ENCODE results near the gene FAM78B.

Gene FAM78B

DNA sequence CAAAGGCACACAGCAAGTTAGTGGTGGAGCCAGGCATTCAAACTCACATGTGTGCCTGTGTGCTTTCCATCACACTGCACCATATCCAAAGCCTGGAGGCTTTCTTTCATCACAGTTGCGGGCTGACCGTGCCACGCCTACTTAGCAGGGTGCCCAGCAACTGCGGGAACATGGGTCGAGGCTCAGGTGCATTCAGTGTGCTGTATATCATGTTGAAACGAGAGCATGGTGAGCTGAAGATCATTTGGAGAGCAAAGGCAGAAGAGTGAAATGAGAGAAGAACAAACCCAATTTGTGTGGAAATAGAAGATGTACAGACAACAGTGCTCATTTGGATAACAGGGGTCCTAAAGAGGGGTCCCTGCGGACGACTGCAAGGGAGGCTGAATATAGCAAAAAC lies 46.5 kb downstream of the FAM78B start:
- no peak for DNase-seq (ENCODE audit: low read depth, low spot score)

DNA sequence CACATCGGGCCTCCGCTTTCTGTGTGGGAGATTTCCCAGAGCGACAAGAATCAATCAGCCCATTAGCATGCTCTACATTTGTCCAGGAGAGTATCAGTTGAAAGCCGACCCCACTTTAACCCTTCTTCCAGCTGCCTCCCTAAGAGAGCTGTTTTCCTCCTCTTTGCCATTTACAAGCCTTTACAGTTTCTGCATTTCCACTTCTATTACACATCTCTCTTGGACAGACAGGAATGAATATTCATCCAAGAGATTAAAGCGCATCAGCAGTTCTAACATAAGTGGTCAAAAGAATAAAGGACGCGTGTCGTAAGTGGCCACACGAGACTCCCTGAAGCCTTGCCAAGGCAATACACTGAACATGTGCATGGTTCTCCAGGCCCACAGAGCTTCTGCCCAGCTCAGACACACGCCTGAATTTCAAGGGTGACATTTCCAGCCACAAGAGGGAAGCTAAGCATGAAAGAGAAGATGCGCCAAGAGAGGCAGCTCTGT lies 47.3 kb downstream of the FAM78B start:
- DNase-seq (ENCODE audit: low read depth, low spot score) = no peak

DNA sequence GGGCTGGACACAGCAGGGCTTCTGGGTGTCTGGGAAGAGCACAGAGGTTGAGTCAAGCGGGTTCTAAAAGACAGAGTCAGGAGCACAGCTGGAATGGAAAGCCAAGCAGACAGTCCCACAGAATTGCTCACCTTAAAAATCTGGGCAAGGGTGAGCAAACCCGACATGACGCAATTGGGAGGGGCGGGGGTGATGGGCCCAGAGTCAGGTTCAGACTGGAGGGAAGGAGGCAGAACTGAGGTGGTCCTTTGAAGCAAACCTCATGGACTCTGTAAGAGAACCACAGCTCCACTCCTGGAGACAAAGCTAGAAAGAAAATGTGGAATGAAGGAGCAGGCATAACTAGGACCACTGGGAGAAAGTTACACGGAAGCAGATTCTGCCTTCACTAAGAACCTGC lies 49.0 kb downstream of the FAM78B start:
- DNase-seq (ENCODE audit: low read depth, low spot score) = no peak

DNA sequence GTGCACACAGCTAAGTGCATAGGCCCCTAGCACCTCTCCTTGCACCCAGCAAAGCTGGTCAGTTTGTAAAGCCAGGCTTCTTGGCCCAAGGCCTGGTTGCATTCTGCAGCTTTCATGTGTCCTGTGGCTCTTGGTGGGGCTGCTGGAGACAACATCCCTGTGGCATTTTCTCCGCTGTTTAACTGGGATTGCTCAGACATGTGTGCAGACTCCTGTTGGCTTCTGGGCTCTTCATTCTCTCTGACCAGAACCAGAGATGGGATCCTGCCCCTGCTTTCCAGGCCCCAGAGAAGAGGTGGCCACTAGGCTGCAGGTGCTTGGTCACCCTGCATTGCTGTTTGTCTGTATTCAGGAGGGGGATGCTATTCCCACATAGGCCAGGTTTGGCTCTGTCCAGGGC lies 50.8 kb downstream of the FAM78B start:
- DNase-seq (ENCODE audit: low read depth, low spot score) = no peak

DNA sequence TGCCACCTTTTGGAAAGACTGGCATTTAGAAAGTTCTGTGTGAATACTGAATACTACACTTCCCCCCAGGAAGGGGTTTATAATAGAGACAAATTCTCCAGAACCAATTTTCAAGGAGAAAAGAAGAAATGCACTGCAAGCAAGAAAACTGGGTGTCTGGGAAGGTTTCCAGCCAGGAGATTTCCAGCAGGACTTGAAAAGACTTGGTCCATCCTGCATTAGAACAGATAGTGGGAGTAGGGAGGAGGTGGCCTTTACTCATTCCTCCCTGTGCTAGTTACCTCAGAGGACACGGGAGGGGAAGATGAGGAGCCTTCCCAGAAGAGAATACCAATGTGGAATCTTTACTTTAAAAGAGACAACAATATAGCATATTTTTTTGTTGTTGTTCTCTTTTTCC lies 52.4 kb downstream of the FAM78B start:
- no peak for DNase-seq (ENCODE audit: low read depth, low spot score)

DNA sequence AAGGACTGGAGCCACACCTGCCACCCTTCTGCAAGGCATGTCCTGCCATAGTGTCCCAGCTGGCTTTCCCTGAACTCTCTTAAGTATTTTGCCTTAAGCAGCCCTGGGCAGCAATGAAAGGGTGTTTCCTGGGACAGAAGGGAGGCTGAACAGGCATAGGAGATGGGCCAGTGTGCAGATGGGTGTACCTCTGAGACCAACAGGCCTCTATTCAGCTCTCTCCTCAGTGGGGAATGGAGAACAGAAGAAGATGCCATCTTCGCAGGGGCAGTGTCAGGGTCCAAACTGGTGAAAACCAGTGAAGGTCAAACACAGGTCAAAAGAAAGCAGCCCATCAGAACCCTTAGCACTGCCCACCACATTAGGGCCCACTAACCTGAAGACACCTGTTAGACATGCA lies 53.2 kb downstream of the FAM78B start:
- no peak for DNase-seq (ENCODE audit: low read depth, low spot score)

DNA sequence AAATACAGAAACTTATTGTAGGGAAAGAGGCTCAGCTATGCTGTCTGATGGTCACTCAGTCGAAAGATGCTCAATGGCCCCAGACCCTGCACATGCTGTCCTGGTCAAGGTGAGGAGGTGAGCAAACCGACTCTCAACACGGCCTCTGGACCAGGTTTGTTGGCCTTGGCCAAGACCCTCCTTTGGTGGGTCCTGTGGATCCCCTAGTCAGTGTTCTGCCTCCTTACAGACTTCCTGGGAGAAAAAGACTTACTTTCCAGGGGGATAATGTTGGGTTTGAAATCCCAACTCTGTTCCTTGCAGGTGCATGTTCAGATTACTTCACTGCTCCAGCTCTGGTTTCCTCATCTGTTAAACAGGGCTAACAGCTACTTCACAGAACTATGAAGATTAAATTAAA lies 53.8 kb downstream of the FAM78B start:
- DNase-seq (ENCODE audit: low read depth, low spot score) = no peak

DNA sequence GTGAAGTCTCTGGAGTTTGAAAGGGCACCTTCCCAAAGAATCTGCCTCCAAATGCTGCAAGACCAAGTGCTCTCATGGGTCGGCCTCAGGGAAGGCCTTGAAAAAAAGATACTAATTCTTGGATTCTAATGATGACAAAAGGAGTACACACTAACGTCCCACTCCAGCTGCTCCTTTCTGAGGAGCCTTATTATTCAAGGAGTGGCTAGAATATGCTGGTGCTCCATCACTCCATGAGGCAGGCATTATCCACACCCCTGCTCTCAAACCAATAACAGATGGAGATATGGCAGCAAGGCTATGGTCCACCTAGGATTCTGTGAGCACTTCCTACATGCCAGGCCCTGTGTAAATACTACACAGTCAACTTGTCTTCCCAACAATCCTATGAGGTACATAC lies 54.4 kb downstream of the FAM78B start:
- DNase-seq (ENCODE audit: low read depth, low spot score) = no peak

DNA sequence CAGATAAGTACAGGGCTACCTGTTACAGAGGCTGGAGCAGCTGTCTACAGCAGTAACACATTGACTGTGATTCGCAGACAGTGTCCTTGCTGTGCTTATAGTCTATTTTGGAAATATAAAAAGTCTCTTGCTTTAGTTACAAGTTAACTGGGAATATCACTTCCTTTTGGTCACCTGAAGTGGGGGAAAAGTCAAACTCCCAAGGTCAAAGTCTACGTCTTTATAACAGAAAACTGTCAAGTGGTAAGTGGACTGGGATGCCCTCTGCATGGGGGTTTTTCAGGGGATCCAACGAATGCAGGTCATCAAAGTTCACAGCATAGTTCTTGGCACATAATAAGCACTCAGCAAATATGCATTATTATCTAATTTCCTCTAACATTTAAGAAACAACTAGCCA lies 55.4 kb downstream of the FAM78B start:
- no peak for DNase-seq (ENCODE audit: low read depth, low spot score)

DNA sequence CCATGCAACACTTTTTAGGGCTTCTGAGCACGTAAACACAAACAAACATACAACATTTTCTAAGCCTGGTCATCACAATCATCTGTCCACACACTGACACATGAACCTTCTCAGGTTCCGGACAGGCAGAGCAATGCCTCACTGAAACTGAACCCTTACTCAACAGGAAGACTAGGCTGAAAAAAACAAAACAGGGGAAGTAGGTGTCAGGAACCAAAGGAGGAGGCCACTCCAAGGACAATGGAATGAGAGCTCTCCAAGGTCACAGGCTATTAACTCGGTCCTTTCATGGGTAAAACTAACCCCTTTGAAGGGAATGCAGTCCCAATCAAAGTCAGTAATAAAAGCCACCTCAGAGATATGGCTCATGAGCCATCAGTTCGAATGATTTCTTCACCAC lies 76.6 kb downstream of the FAM78B start:
- DNase-seq (ENCODE audit: low read depth, low spot score) = no peak

DNA sequence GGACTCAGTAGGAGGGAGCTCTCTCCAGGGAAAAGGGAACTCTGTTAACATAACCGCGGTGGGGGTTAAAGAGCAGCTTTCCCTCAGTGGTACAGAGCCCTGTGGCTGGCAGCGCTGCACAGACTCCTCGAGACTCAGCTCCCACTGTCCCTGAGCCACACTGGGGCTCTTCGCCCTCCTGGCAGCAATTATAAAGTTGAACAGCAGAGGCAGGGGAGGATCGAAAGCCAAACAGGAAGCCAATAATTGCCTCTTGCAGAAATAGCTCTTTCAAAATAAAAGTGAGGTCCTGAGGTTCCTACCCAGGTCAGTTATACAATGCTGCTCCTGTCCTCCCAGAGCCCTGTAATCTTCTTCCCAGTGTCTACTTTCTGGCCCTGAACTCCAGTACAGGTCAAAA lies 77.0 kb downstream of the FAM78B start:
- DNase-seq (ENCODE audit: low read depth, low spot score) = no peak

DNA sequence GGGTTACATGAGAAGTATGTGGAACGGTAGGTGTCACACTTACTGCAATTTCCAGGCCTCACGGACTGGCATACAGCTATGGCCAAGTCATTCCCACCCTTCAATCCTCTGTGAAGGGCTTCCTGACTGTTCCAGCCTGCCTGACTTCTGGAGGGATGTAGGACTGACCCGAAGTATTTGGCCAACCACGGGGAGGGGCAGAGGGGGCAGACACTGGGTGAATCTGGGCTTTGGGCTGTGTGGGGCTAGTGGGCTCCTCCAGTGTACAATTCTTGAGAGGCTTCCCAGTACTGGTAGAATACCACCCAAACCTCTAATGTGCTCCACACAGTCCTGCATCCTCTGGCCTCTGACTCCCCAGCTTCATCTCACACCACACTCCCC lies 78.2 kb downstream of the FAM78B start:
- no peak for DNase-seq (ENCODE audit: low read depth, low spot score)

DNA sequence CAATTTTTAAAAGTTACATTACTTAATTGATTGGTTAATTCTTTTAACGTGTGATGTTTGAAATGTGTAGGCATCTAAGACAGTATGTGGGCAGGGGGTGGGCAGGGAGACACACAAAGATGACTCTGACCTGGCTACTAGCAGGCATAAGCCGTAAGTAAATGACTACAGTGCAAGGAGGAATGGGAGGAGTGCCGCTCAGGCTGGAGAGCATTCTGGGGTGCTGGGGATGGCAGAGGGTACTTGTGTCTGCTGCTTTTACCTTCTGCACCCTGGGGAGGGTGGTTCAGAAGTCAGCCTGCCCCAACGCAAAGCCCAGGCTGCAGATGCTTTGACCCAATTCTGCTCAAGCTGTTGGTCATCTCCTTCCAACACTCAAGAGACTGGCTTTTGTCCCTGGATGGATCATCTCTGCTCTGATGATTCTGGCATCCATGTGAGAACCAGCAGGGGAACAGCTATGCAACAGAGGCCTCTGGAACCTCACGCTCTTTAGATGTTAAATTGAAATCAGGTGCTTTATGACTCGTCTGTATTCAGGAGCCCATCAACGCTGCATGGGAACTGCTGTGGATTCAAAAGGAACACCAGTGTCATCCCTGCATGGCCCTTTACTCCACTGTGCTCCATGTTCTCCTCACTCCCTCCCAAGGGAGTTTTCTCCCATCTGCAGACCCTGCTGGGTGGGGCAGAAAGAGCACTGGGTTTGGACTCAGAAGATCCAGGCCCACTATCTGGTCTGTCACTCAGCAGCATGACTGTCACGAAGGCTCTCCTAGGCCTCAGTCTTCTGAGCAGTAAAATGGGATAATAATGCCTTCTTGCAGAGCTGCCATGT lies 78.8 kb downstream of the FAM78B start:
- no peak for DNase-seq (ENCODE audit: low read depth, low spot score)

DNA sequence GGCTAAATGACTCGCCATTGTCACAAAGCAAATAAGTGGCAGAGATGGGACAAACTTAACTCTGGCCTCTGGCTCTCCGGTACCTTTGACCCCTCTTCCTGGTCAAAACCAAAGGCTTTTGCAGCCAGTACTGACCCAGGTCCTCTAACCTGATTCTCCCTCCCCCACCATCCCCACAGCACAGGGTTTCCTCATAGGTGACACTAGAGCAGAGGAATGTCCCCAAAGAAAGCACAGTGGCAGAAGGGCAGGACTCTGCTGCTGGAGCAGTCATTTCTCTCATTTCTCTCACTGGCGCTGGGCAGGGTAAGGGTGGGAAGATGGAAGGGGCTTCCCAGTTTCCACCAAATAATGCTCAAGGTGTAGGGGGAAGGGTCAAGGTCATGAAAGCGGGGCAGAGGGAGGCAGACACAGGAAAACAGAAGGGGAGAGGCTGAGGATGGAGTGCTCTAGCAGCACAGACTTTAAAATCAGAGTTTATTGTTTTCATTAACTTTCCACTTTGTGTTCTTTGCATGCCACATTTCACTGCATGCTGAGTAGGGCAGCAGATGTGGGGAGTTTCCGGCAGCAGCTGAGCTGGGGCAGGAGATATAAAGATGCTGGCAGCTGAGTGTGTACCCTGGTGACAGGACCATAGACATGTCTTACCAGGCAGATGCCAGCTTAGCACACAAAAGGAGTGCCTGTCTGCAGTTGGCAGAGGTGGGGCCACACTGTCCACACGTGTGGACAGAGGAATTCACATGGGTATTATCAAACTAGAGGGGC lies 80.5 kb downstream of the FAM78B start:
- DNase-seq (ENCODE audit: low read depth, low spot score) = no peak

DNA sequence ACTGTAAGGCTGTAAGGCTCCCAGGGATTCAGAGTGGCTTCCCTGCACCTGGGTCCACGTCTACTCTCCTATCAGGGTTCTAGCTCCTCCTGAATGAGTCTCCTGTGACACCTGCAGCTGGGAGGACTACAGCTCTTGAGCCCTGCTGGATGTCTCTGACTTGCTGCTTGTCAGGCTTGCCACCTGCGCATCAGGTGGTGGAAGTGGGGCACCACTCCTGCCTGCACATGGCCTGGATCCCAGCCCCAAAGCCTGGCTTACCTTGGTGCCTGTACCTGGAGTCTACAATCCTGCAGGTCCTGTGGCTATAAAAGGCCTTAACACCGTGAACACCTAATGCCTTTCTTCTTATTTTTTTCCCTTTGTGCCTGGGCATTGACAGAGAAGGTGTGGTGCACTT lies 82.2 kb downstream of the FAM78B start:
- no peak for DNase-seq (ENCODE audit: low read depth, low spot score)

DNA sequence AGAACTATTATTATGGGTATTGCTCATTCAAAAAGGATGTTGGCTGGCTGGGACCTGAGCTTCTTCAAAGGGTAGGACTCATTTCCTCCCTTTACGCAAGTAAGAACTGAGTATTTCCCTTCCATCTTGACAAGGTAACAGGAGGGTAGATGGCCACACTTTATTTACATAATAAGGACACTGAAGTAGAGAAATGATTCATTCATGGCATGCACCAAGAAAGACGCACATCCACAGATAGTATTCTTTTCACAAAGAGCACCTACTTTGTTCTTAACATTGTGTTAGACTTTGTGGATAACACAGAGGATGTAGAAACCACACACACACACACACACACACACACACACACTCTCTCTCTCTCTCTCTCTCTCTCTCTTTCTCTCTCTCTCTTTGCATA lies 82.9 kb downstream of the FAM78B start:
- no peak for DNase-seq (ENCODE audit: low read depth, low spot score)

DNA sequence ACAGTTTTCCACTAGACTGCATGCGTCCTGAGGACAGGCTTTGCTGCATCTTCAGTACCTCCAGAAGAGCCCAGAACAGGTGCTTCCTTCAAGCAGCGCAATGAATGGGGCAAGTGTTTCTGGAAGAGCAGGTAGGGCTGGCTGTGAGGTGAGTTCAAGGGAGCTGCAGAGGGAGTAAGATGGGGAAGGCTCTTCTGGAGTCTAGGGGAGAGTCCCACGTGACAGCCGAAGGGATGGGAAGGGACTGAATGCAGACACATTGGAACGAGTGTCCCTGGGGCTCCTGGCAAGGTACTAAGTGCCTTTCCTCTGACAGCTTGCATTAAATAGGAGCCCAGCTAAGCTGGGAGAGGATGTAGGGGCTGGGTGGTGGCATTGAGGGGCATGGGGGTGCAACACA lies 84.2 kb downstream of the FAM78B start:
- no peak for DNase-seq (ENCODE audit: low read depth, low spot score)

DNA sequence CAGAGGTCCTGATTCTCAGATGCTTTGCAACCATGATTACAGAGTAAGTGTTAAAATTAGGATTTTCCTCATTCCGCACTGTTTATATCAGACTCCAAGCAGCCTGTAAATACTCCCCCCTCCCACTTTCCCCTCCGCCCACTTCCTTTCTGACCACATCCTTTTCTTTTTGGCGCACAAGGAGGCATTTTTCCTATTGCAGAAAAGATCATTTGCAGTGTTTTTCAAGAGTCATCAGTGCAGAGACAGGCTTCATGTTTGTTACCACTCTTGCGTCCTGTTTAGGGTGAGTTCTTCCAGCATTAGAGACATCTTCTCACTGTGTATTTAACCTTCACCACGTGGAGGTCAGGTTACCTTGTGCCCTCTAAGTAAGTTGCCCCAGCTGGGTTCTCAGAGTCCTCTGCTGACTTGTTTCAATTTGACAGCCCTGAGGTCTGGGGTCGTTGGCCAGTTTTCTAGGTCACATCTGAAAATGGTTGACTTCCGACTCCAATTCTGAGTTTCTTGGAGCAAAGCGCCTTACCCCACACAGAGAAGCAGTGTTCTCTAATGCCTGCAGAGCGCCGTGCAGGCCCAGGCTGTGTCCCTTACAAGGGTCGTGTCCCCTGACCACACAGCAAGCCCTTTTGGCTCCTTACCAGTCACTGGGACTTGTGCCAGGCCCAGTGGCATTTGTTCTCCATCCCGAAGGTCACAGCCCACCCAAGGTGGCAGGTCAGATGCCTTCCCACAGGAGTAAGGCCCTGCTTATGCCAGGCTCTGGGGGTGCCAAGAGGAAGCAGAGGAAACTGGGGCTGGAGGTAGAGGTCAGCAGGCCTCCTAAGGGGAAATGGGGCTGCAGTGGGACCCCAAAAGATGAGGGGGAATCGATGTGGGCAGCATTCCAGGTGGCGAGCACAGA lies 85.6 kb downstream of the FAM78B start:
- no peak for DNase-seq (ENCODE audit: low read depth, low spot score)

DNA sequence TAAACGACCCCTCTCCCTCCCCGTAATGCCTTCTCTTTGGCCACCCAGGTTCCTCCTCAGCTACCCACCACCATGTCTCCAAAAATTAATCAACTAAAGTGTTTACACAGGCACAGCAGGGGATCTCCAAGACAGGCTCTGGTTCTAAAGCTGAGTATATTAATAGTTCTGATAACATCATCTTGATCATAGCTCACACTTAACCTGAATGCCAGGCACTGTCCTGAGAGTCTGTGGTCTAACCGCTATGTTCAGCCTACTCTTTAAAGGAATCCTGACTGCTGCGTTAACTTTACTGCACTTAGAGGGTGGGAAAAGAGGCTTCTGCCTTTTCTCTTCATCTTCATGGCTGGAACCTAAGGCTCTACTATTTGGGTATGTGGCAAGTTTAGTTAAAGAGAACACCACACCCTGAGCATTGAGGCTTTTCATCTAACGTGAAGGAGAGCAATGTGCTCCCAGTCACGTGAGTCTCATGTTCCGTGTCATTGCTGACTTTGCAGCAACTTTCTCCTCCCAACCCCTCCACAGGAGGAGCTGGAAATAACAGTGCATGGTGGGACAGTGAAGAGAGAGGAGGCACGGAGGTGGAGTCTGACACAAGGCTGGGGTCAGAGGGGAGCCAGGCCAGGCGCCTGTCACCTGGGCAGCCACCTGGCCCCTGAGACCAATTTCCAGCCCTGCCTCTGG lies 86.4 kb downstream of the FAM78B start:
- DNase-seq (ENCODE audit: low read depth, low spot score) = no peak

DNA sequence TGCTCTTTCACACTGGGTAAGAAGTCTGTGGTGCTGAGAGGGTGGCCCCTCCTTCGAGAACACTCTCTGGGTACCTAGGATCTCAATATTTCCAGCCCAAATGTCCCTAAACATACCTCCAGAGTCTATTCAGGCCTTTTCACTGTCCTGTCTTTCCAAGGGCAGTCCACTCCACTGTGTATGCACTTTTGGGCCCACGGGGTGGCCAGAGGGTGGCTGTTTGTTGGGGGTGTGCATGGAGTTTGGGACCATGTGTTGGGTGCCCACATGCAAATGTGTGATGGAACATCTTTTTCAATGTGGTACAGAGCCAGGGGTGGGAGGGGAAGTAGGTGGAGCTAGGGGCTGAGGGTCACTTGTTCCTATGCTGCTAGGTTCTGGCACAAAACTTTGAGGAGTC lies 87.5 kb downstream of the FAM78B start:
- DNase-seq (ENCODE audit: low read depth, low spot score) = no peak

DNA sequence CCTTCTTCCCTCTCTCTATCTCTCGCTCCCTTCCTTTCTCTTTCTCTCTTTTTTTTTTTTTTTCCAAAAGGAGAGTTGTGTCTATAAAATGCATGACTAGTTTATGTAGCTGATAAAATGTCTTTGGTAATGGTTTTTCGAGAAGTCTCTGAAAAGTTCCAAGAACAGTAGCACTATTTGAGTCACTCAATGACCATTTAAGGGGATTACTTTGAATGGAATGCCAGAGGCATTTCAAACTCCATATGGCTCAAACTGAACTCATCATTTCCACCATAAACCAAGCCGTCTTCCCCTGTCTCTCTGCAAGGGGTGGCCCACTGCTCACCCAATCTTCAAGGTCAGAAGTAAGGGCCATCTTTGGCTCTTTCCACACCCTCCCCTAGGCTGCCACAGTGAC lies 93.3 kb downstream of the FAM78B start:
- DNase-seq (ENCODE audit: low read depth, low spot score) = no peak

Measured in activated naive CD8-positive, alpha-beta T cell treated with anti-CD3 and anti-CD28 coated beads, Interleukin-2, amount 50 U/mL, for 16 hours (primary cell).